ENCODE results near the gene RPL37A.

Gene RPL37A

DNA sequence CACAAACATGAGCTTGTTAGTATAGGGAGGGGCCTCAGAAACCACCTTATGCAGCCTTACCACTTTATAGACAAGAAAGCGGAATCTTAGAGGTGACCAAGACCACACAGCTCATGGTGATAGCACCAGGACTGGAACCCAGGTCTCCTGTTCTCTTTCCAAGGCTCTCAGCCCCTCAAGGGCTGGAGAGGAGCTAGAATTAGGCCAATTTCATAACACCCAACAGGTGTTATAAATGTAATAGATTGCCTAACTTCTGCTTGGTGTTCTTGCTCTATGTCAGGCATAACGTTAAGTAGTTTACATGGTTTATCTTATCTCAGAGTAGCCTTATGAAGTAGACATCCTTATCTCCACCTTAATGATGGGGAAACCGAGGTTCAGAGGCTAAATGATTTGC, 42.9 kb downstream of the RPL37A start:
- in situ Hi-C loops (cut with HindIII; ENCODE audit: low sequenced_read_pairs) = no loop called here

DNA sequence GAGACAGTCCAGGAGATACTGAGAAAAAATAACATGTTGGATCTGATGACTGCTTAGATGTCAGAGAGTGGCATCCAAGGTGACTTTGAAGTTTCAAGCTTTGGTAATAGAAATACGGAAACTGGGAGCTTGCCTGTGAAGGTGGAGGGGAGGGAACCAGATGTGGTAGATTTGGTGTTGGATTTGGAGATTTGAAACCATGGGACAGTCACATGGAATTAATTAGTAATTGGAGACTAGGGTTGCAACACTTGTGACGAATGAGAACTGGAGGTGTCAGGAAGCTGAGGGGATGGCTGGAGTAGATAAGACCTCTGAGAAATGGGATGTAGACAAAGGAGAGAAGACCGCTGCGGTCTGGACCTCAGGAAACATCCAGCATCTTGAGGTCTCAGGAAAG, 46.7 kb downstream of the RPL37A start:
- in situ Hi-C loops (cut with HindIII; ENCODE audit: low sequenced_read_pairs) = no loop called here

DNA sequence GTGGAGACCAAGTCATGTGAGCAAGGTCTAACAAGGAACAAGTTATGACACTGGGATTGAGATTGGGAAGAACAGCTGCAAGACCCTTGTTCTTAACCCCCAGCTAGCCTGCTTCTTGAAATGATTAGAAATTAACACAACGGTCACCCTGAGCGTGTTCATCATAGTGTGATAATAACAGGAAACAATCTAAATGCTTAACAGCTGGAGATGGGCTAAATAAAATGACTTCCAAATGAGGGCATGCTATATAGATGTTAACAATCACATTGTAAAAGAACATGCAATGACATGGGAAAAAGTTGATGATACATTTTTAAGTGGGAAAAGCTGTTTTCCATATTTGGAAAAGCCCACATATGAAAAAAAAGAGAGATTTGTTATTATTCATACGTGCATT, 47.6 kb downstream of the RPL37A start:
- in situ Hi-C loops (cut with HindIII; ENCODE audit: low sequenced_read_pairs) = no loop called here

DNA sequence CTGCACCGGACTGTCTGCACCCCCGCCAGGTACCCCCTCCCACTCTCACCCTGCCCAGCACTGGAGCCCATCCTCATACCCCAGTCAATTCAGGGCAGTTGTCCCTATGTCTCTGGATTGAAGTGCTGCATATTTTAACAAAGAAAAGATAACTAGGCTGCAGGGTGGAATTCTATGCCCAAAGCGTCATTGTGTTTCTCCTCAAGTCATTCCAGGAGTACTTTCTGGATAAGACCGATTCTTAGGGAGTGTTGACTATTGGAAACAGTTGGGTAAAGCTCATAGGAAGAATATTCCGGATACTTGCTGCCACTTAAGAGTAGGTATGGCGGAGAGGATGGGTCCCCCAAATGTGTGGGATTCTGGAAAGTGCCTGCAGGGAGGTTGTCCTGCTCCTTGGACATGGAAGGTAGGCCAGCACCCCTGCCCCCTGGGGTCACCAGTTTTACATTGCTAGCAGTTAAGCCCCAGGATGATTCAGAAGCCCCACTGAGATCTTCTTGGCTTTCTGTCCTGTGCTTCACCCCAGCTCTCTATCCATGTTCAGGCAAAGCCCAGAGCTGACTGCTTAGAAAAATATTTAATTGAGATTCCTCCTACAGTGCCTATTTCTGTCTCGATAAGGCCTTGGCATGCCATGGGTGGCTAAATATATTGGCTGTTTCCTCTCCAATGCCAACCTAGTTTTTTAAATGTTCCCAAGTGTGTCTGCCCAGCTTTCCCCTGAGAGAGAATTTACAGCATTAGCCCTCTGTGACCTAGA, 48.2 kb downstream of the RPL37A start:
- in situ Hi-C loops (cut with HindIII; ENCODE audit: low sequenced_read_pairs) = no loop called here

DNA sequence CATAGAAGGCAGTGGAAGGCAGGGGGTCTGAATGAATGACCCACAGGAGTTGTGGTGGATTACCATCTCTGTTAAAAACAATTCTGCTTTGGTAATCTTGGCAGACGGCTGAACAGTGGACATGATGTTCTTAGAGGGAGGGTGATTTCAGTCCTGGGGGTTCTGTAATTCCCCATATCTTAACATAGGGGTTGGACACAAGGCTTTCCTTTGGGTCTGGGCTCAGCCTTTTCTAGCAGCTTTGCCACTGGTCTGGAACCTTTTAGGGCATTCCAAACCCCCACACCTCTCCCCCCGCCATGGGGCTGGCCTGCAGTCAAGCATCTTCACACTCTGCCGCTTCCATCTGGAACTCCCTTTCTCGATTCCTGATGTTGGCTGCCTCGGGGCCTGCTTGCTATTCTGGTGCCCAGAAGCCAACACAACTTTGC, 50.3 kb downstream of the RPL37A start:
- in situ Hi-C loops (cut with HindIII; ENCODE audit: low sequenced_read_pairs) = no loop called here

DNA sequence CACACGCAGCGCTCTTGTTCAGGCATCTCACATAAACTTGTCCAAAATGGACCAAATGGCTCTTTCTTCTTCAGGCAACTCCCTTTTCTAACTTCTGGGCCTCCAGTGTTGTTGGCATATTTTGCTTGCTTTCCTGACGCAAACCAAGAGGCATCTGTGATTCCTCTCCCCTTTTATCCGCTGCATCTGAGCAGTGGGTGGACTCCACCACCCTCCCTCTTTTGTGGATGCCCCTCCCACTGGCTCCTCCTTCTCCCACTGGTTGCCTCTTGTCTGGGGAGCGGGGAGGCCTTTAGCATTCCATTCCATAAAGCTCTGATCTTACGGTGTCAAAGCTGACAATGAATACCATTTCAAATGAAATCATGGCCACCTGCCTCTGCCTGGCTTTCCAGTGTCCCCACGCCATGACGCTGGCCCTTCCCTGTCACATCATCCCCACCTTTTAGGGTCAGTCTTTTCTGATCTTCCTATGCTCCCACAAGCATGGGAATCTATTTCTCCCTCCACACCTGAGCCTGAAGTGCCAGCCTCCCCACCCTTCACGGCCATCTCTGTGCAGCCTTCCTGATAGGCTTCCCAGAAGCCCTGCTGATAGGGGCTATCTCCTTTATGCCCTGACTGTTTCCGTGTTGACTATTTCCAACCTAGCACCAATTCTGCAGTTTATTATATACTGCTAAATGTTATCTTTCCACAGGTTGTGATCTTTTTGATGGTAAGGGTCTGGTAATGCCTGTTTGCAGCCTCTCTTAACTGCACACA, 51.5 kb downstream of the RPL37A start:
- in situ Hi-C loops (cut with HindIII; ENCODE audit: low sequenced_read_pairs) = no loop called here

DNA sequence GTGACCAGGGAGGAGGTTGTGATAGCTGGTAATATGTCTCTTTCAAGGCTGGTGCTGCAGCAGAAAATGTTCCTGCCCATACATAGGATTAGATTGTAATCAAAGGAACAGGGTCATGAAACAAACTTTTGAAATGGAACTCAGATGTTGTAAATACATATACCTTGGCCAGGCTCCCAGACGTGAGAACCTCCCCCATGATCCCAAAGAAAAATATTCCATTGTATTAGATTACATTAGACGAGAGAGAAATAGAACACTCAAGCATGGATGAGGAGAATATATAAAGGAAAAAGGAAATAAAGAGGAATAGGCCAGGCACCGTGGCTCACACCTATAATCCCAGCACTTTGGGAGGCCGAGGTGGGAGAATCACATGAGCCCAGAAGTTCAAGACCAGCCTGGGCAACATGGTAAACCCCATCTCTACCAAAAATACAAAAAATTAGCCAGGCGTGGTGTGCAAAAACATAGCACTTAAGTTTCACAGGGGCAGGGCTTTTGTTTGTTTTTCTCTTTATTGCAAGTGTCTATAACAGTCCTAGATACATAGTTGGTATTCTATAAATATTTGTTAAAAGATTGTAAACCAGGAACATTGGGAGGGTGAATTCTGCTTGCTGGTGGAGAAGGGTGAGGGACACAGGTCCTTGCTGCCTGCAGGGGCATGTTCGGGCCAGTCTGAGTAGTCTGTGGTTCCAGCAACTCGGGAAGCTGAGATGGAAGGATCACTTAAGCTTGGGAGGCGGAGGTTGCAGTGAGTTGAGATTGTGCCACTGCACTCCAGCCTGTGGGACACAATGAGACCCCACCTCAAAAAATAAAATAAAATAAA, 52.8 kb downstream of the RPL37A start:
- in situ Hi-C loops (cut with HindIII; ENCODE audit: low sequenced_read_pairs) = no loop called here

DNA sequence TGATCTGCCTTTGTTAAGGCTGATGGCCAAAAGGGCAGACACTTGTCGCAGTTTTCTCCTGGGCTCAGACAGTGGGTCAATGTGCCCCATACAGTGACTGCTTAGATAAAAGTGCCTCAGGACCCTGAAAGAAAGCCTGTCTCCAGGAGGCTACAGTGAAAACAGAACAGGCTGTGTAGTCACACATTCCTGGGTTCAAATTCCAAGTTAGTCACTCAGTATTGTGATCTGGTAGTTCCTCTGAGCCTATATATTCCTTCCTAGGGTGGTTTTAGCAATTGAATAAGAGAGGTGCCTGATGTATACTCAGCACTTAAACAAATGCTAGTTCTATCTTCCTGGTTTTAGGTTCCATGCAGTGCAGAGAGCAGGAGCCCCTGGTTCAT, 54.4 kb downstream of the RPL37A start:
- in situ Hi-C loops (cut with HindIII; ENCODE audit: low sequenced_read_pairs) = no loop called here
